ENCODE data around the gene IL22RA2. TPM values are rescaled to one million over a fixed set of nuclear protein-coding genes. Genes with fewer than 3 reads are reported as not detected.

The IL22RA2 gene
- total RNA-seq, 1 donor from 2014 or later = not detected

- Mint-ChIP-seq H3K27me3 (no peaks in the 10 kb centered on the region), H3K27ac (no peak overlapping the region), H3K4me3 (no peak overlapping the region), H3K4me1 (ENCODE audit: unreplicated experiment) (no peaks in the 10 kb centered on the region), H3K36me3 (no peaks in the 10 kb centered on the region), H3K9me3 (peaks cover 3% of the 10 kb centered on the region)
- DNase-seq (ENCODE audit: extremely low spot score, unreplicated experiment) = no peak
- TF ChIP-seq CTCF (conservative IDR thresholded peaks at IDR 0.05) = no peak
Observed at GRCh38 chr6:137188855-137189254, 15.4 kb upstream of the IL22RA2 start.

GRCh38 chr6:137185290-137185689 lies 11.8 kb upstream of the IL22RA2 start:
- no peaks in the 10 kb centered on the region for H3K4me1 Mint-ChIP-seq (ENCODE audit: unreplicated experiment)
- peaks cover 4% of the 10 kb centered on the region for H3K36me3 Mint-ChIP-seq

GRCh38 chr6:137182654-137183073 lies 9.2 kb upstream of the IL22RA2 start:
- Mint-ChIP-seq H3K4me1 (ENCODE audit: unreplicated experiment) (no peaks in the 10 kb centered on the region), H3K4me3 (no peak overlapping the region), H3K9me3 (peaks cover 8% of the 10 kb centered on the region), H3K27me3 (no peaks in the 10 kb centered on the region), H3K27ac (no peak overlapping the region), H3K36me3 (peaks cover 4% of the 10 kb centered on the region)
- no peak for DNase-seq (ENCODE audit: extremely low spot score, unreplicated experiment)
- TF ChIP-seq CTCF (conservative IDR thresholded peaks at IDR 0.05) = no peak

More at GRCh38 chr6:137185290-137185689, 11.8 kb upstream of the IL22RA2 start:
- TF ChIP-seq CTCF (conservative IDR thresholded peaks at IDR 0.05) = no peak
- no peak overlapping the region for H3K27ac Mint-ChIP-seq
- H3K27me3 Mint-ChIP-seq = no peaks in the 10 kb centered on the region
- no peak for DNase-seq (ENCODE audit: extremely low spot score, unreplicated experiment)
- H3K9me3 Mint-ChIP-seq = peaks cover 3% of the 10 kb centered on the region
- no peak overlapping the region for H3K4me3 Mint-ChIP-seq

- no peak for DNase-seq (ENCODE audit: extremely low spot score, unreplicated experiment)
- H3K9me3 Mint-ChIP-seq = peaks cover 8% of the 10 kb centered on the region
- TF ChIP-seq CTCF (conservative IDR thresholded peaks at IDR 0.05) = no peak
- no peaks in the 10 kb centered on the region for H3K27me3 Mint-ChIP-seq
- H3K4me1 Mint-ChIP-seq (ENCODE audit: unreplicated experiment) = no peaks in the 10 kb centered on the region
- H3K4me3 Mint-ChIP-seq = no peak overlapping the region
- H3K27ac Mint-ChIP-seq = no peak overlapping the region
- peaks cover 4% of the 10 kb centered on the region for H3K36me3 Mint-ChIP-seq
Observed at GRCh38 chr6:137181891-137182653, 8.6 kb upstream of the IL22RA2 start.

- H3K4me1 Mint-ChIP-seq (ENCODE audit: unreplicated experiment) = no peaks in the 10 kb centered on the region
- no peak overlapping the region for H3K4me3 Mint-ChIP-seq
- H3K27me3 Mint-ChIP-seq = no peaks in the 10 kb centered on the region
- H3K27ac Mint-ChIP-seq = no peak overlapping the region
- peaks cover 5% of the 10 kb centered on the region for H3K9me3 Mint-ChIP-seq
- DNase-seq (ENCODE audit: extremely low spot score, unreplicated experiment) = no peak
- peaks cover 4% of the 10 kb centered on the region for H3K36me3 Mint-ChIP-seq
- TF ChIP-seq CTCF (conservative IDR thresholded peaks at IDR 0.05) = no peak
Observed at GRCh38 chr6:137177611-137178010, 4.2 kb upstream of the IL22RA2 start.

Measured in type B pancreatic cell (in vitro differentiated cells).